Right lobe of liver (tissue), 6 donors: ENCODE results near the gene RIT1. TPM values are rescaled to one million over a fixed set of nuclear protein-coding genes. Genes with fewer than 3 reads are reported as not detected.
"Not testable (repeated sequence)": the region's sequence is repeated elsewhere in the genome, so short reads cannot be mapped to it uniquely, and the experiment has no call there.

ENCODE experiments used
- ATAC-seq, 4 donors: fragments of 200-7000 bp; cut with Tn5 transposase; one replicate each; pipeline ENCODE4 v1.9.1; 2020; ENCODE audit warnings: mild to moderate bottlenecking in 4 of 4, moderate library complexity in 4 of 4
- DNase-seq, 3 donors: peaks; one replicate each; pipeline ENCODE4 v3.0.0-alpha.2; 2020
- H3K27ac ChIP-seq, 3 donors: fragments of 200-600 bp; one replicate each; pipeline ENCODE4 v1.8.0; 2022
- H3K27me3 ChIP-seq, 2 donors: fragments of 200-600 bp; one replicate each; pipeline ENCODE4 v1.8.0; 2022
- H3K36me3 ChIP-seq, 4 donors: fragments of 200-600 bp; sonication (generic) in 1 of 4; one replicate each; pipeline versions ENCODE4 v1.5.1 to v1.8.0; 2017 to 2022; ENCODE audit warnings: control low read depth in 1 of 4
- H3K4me1 ChIP-seq, 4 donors: fragments of 200-600 bp; sonication (generic) in 1 of 4; one replicate each; pipeline versions ENCODE4 v1.5.1 to v1.8.0; 2017 to 2022; ENCODE audit warnings: control low read depth in 1 of 4
- H3K4me3 ChIP-seq, 3 donors: fragments of 200-600 bp; one replicate each; pipeline ENCODE4 v1.8.0; 2022
- H3K9me3 ChIP-seq, 4 donors: fragments of 200-600 bp; sonication (generic) in 1 of 4; one replicate each; pipeline versions ENCODE4 v1.5.1 to v1.8.0; 2017 to 2022; ENCODE audit warnings: control low read depth in 1 of 4
- POLR2A ChIP-seq: fragments of 450-650 bp; IDR thresholded peaks from one replicate; pipeline ENCODE4 v1.6.1; 2017; ENCODE audit warnings: antibody characterized with exemption, mild to moderate bottlenecking
- WGBS: methylation state at CpG from one replicate; pipeline ENCODE4 v1.1.6; 2018; ENCODE audit warnings: low coverage, low lambda C conversion rate; ENCODE audit not compliant: insufficient coverage; ENCODE audit errors: missing lambda C conversion rate; 5-methylcytosine and 5-hydroxymethylcytosine counted together
- intact Hi-C, 2 donors: fragments of 100-400 bp; cut with DNase I; formaldehyde crosslinking; loops; one replicate each; pipeline versions ENCODE4 v1.11.2 to v1.14.1; 2022
- total RNA-seq, 6 experiments: library from RNA; depleted of rRNA in 2 of 6; stranded (reverse); fragments of >200 nt in 2 of 6; fragmentation: NEBNext Ultra II Directional in 3 of 6; extraction: Animal tissue kit (Norgen Biotek cat#: 25700) in 3 of 6; gene quantifications; one replicate each; pipeline versions ENCODE4 v1.1.0 to v1.2.4, GENCODE V29; 2016 to 2023
- TF ChIP-seq, protein P1 (sequence below), 4 donors: fragments of 200-600 bp in 3 of 4; fragments of 450-650 bp in 1 of 4; IDR thresholded peaks; one replicate each; pipeline versions ENCODE4 v1.5.1 to v1.8.0; 2016 to 2022; ENCODE audit warnings: antibody characterized with exemption in 4 of 4, mild to moderate bottlenecking in 2 of 4
- donor health status: DM: no; HTN: yes; CAD: no.
- donor health status: DM: no; HTN: no; CAD: no.
- donor health status: DM: no; HTN: no; CAD: no.
- donor health status: DM: no; HTN: yes; CAD: no.
- donor health status: DM: no; HTN: yes; CAD: no.

RIT1 gene
- total RNA-seq, 6 experiments from 2014 or later = 4.9 to 28.3 (median 11.3) TPM

DNA sequence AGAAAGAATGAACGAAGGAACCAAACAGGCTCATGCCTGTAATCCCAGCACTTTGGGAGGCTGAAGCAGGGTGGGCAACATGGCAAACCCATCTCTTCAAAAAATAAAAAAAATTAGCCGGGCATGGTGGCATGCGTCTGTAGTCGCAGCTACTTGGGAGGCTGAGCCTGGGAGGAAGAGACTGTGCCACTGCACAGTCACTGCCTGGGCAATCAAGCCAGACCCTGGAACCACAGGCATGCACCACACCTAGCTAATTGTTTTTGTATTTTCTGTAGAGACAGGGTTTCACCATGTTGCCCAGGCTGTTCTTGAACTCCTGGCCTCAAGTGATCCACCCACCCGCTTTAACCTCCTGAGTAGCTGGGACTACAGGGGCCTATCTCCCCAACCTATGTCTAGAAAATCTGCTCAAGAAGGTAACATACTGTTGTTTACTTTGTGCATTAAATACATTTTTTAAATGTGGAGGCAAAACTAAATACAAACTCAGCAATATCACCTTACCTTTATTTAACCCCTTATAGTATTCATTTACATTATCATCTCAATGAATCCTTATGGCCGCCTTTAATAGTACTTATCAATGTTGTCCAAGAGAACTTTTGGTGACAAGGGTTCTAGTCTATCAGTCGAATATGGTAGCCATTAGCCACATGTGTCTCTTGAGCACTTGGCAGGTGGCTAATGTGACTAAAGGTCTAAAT lies 20.3 kb upstream of the RIT1 start:
- H3K4me1 ChIP-seq = peaks cover 0 to 30% (median 9%) of the 10 kb centered on the region in 4 donors
- intact Hi-C loops = no loop called here
- no peak for TF ChIP-seq POLR2A
- TF ChIP-seq, protein P1, sequence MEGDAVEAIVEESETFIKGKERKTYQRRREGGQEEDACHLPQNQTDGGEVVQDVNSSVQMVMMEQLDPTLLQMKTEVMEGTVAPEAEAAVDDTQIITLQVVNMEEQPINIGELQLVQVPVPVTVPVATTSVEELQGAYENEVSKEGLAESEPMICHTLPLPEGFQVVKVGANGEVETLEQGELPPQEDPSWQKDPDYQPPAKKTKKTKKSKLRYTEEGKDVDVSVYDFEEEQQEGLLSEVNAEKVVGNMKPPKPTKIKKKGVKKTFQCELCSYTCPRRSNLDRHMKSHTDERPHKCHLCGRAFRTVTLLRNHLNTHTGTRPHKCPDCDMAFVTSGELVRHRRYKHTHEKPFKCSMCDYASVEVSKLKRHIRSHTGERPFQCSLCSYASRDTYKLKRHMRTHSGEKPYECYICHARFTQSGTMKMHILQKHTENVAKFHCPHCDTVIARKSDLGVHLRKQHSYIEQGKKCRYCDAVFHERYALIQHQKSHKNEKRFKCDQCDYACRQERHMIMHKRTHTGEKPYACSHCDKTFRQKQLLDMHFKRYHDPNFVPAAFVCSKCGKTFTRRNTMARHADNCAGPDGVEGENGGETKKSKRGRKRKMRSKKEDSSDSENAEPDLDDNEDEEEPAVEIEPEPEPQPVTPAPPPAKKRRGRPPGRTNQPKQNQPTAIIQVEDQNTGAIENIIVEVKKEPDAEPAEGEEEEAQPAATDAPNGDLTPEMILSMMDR (IDR thresholded peaks at IDR 0.05) = no peak
- H3K9me3 ChIP-seq = no peaks in the 10 kb centered on the region
- H3K27me3 ChIP-seq = no peaks in the 10 kb centered on the region
- WGBS = 73% methylated on average over 4 of the region's 7 CpGs
- H3K4me3 ChIP-seq = no peak overlapping the region
- peaks cover 4 to 60% (median 34%) of the 10 kb centered on the region in 4 donors for H3K36me3 ChIP-seq
- H3K27ac ChIP-seq = no peak overlapping the region
- no peak for DNase-seq
- no peak for ATAC-seq

DNA sequence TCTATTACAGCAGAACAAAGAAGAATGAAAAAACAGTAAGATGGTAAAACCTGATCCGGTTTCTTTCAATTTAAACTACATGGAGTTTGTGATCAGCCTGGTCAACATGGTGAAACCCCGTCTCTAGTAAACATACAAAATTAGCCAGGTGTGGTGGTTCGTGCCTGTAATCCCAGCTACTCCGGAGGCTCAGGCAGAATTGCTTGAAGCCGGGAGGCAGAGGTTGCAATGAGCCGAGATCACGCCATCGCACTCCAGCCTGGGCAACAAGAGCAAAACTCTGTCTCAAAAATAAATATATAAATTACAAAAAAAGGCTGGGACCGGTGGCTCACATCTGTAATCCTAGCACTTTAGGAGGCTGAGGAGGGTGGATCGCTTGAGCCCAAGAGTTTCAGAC lies 19.6 kb upstream of the RIT1 start:
- 79% methylated on average over 6 of the region's 10 CpGs for WGBS
- Histone ChIP-seq H3K36me3 (peaks cover 9 to 68% (median 41%) of the 10 kb centered on the region in 4 donors), H3K4me1 (peaks cover 0 to 30% (median 9%) of the 10 kb centered on the region in 4 donors)
- H3K27me3 ChIP-seq, ATAC-seq, H3K4me3 ChIP-seq, H3K27ac ChIP-seq, intact Hi-C loops, DNase-seq, H3K9me3 ChIP-seq: not testable (repeated sequence)

DNA sequence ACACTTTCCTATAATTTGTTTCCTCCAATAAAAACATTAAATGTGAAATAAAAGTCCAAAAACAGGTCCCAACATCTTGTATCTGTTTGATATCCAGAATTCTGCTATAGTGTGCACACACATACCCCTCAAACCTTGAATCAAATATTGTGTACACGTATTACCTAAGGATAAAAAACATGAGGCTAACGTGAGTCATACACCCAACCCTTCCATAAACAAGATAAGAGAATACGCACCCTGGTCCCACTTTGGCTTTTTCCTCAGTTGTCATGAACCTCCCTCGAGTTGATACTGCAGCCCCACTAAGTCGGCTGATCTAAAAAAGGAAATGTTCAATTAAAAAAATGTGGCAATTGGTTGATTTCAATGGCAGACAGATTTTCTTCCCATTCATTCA lies 17.9 kb upstream of the RIT1 start:
- intact Hi-C loops = no loop called here
- peaks cover 15 to 85% (median 53%) of the 10 kb centered on the region in 4 donors for H3K36me3 ChIP-seq

DNA sequence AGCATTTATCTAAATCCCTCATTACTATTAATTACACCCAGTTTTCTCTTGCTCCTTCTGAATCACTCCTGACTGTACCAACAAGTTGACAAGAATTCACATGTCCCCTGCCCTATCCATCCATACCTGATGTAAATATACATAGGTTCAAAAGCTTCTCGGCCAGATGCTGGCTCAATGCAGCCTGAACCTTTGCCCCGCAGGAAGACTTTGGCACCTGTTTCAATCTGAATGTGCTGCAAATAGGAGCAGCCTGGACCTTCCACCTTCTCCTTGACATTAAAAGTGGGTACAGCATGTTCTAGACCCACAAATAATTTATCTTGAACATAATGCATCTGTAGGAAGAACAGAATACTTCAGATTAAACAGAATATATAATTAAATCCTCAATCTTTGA lies 14.4 kb upstream of the RIT1 start:
- peaks cover 15 to 96% (median 61%) of the 10 kb centered on the region in 4 donors for H3K36me3 ChIP-seq
- intact Hi-C loops = no loop called here

More for the DNA sequence above, 17.9 kb upstream of the RIT1 start:
- peaks cover 0 to 30% (median 9%) of the 10 kb centered on the region in 4 donors for H3K4me1 ChIP-seq
- no peak for ATAC-seq
- DNase-seq = no peak
- no peak overlapping the region for H3K27ac ChIP-seq
- 52% methylated on average over 5 of the region's 5 CpGs for WGBS
- TF ChIP-seq, protein P1 (IDR thresholded peaks at IDR 0.05) = no peak
- no peak for TF ChIP-seq POLR2A
- H3K9me3 ChIP-seq = no peaks in the 10 kb centered on the region
- no peak overlapping the region for H3K4me3 ChIP-seq
- H3K27me3 ChIP-seq = no peaks in the 10 kb centered on the region

DNA sequence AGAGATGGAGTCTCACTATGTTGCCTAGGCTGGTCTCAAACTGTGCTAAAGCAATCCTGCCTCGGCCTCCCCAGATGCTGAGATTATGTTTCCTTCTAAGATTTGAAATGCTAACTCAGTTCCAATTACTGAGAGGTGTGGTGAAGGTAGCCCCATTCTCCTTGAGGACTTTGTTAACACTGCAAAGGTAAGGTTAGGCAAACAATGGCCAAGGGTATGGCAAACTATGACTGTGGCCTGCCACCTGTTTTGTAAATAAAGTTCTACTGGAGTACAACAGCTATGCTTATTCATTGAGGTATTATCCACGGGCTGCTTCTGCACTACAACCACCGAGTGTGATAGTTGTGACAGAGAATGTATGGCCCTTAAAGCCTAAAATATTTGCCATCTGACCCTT lies 9.6 kb upstream of the RIT1 start:
- no peak overlapping the region for H3K4me3 ChIP-seq
- peaks cover 20 to 98% (median 56%) of the 10 kb centered on the region in 4 donors for H3K36me3 ChIP-seq
- H3K4me1 ChIP-seq = no peaks in the 10 kb centered on the region
- WGBS = 93% methylated on average over 2 of the region's 3 CpGs
- DNase-seq (no peak), ATAC-seq (no peak)
- intact Hi-C loops = no loop called here
- no peak for TF ChIP-seq POLR2A
- TF ChIP-seq, protein P1 (IDR thresholded peaks at IDR 0.05) = no peak
- no peak overlapping the region for H3K27ac ChIP-seq
- H3K27me3 ChIP-seq = no peaks in the 10 kb centered on the region
- H3K9me3 ChIP-seq = no peaks in the 10 kb centered on the region

More for the DNA sequence above, 14.4 kb upstream of the RIT1 start:
- WGBS = 68% methylated on average over 2 of the region's 2 CpGs
- Histone ChIP-seq H3K4me3 (no peak overlapping the region), H3K27ac (no peak overlapping the region), H3K27me3 (no peaks in the 10 kb centered on the region), H3K4me1 (no peaks in the 10 kb centered on the region), H3K9me3 (no peaks in the 10 kb centered on the region)
- TF ChIP-seq POLR2A = no peak
- TF ChIP-seq, protein P1 (IDR thresholded peaks at IDR 0.05) = no peak
- no peak for DNase-seq
- ATAC-seq = no peak
